ENCODE results near the gene NCK2.

DNA sequence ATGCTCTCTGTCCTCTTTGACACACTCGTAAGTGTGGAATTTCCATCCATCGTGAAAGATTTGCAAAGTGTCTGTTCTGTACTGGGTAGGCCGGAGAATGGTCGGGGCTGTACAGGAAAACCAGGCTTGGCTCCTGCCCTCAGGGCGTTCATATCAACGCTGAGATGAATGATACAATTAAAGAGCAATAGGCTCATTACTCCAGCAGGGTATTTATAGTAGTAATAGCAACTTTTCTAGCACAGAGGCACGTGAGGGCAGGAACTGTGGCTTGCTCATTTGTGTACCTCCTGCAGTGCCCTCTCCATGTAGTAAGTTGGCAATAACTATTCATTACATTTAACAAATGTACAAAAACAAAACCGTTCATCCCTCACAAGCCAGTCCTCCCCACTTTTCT, 5.3 kb upstream of the NCK2 start:
- TF ChIP-seq, protein P1, sequence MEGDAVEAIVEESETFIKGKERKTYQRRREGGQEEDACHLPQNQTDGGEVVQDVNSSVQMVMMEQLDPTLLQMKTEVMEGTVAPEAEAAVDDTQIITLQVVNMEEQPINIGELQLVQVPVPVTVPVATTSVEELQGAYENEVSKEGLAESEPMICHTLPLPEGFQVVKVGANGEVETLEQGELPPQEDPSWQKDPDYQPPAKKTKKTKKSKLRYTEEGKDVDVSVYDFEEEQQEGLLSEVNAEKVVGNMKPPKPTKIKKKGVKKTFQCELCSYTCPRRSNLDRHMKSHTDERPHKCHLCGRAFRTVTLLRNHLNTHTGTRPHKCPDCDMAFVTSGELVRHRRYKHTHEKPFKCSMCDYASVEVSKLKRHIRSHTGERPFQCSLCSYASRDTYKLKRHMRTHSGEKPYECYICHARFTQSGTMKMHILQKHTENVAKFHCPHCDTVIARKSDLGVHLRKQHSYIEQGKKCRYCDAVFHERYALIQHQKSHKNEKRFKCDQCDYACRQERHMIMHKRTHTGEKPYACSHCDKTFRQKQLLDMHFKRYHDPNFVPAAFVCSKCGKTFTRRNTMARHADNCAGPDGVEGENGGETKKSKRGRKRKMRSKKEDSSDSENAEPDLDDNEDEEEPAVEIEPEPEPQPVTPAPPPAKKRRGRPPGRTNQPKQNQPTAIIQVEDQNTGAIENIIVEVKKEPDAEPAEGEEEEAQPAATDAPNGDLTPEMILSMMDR (IDR thresholded peaks at IDR 0.05), result no peak
- no peak for TF ChIP-seq POLR2A (IDR thresholded peaks at IDR 0.05)

All from body of pancreas (tissue), 4 donors.